Measurements from ENCODE around the gene NBPF6. TPM values are rescaled to one million over a fixed set of nuclear protein-coding genes. Genes with fewer than 3 reads are reported as not detected.
"Not testable (repeated sequence)": the region's sequence is repeated elsewhere in the genome, so short reads cannot be mapped to it uniquely, and the experiment has no call there.

NBPF6 gene
- total and polyA plus RNA-seq, 11 donors = not detected

DNA sequence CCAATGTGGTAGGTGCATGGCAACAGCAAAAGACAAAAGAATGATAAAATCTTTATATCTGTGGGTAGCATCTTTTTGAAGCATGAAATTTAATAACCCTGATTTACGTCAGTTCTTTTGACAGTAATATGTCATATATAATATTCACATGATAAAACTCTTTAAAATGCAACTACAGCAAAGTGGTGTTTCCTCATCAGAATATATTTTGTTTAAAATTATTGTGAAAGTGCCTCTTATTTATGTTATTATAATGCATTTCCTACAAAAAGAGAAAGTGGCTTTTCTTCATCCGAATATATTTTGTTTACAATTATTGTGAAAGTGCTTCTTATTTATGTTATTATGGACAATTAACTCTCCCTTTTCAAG lies 62.9 kb downstream of the NBPF6 start:
- Histone ChIP-seq H3K4me3 (no peak overlapping the region), H3K4me1 (no peaks in the 10 kb centered on the region), H3K27ac (no peak overlapping the region), H3K9me3 (no peaks in the 10 kb centered on the region), H3K27me3 (peaks cover 0 to 3% (median 0%) of the 10 kb centered on the region in 9 donors), H3K36me3 (no peaks in the 10 kb centered on the region)
- intact Hi-C loops (cut with DNase I) = loop anchor here in 8 of 10 donors (1.0 to 10.0 kb wide), 7 partner anchors 44 to 728 kb away; partner anchors contain the start of gene EEIG2 (in 2 of the 8)
- ATAC-seq = no peak
- no peak for DNase-seq
- TF ChIP-seq, protein P1, sequence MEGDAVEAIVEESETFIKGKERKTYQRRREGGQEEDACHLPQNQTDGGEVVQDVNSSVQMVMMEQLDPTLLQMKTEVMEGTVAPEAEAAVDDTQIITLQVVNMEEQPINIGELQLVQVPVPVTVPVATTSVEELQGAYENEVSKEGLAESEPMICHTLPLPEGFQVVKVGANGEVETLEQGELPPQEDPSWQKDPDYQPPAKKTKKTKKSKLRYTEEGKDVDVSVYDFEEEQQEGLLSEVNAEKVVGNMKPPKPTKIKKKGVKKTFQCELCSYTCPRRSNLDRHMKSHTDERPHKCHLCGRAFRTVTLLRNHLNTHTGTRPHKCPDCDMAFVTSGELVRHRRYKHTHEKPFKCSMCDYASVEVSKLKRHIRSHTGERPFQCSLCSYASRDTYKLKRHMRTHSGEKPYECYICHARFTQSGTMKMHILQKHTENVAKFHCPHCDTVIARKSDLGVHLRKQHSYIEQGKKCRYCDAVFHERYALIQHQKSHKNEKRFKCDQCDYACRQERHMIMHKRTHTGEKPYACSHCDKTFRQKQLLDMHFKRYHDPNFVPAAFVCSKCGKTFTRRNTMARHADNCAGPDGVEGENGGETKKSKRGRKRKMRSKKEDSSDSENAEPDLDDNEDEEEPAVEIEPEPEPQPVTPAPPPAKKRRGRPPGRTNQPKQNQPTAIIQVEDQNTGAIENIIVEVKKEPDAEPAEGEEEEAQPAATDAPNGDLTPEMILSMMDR (IDR thresholded peaks at IDR 0.05) = no peak
- no peak for TF ChIP-seq POLR2A (IDR thresholded peaks at IDR 0.05)
- 56 to 64% (median 61%) methylated on average over 2 of the region's 2 CpGs for WGBS, 4 donors

DNA sequence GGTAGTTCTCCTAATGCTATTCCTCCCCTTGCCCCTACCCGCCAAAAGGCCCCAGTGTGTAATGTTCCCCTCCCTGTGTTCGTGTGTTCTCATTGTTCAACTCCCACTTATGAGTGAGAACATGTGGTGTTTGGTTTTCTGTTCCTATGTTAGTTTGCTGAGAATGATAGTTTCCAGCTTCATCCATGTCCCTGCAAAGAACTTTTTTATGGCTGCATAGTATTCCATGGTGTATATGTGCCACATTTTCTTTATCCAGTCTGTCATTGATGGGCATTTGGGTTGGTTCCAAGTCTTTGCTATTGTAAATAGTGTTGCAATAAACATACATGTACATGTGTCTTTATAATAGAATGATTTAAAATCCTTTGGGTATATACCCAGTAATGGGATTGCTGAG lies 63.8 kb downstream of the NBPF6 start:
- 95 to 97% (median 97%) methylated on average over 2 of the region's 2 CpGs for WGBS, 4 donors
- intact Hi-C loops (cut with DNase I) = loop anchor here in 8 of 10 donors (1.0 to 10.0 kb wide), 9 partner anchors 43 to 729 kb away; partner anchors contain the start of gene EEIG2 (in 2 of the 8)
- not testable (repeated sequence) for H3K36me3 ChIP-seq, H3K4me3 ChIP-seq, H3K27ac ChIP-seq, H3K4me1 ChIP-seq, DNase-seq, H3K9me3 ChIP-seq, H3K27me3 ChIP-seq, ATAC-seq

DNA sequence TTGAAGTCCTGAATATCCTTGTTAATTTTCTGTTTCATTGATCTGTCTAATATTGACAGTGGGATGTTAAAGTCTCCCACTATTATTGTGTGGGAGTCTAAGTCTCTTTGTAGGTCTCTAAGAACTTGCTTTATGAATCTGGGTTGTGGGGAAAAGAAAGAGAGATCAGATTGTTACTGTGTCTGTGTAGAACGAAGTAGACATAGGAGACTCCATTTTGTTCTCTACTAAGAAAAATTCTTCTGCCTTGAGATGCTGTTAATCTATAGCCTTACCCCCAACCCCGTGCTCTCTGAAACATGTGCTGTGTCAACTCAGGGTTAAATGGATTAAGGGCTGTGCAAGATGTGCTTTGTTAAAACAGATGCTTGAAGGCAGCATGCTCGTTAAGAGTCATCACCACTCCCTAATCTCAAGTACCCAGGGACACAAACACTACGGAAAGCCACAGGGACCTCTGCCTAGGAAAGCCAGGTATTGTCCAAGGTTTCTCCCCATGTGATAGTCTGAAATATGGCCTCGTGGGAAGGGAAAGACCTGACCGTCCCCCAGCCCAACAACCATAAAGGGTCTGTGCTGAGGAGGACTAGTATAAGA lies 67.3 kb downstream of the NBPF6 start:
- DNase-seq, H3K36me3 ChIP-seq, H3K4me1 ChIP-seq, H3K4me3 ChIP-seq, ATAC-seq, H3K27me3 ChIP-seq, H3K27ac ChIP-seq, H3K9me3 ChIP-seq: not testable (repeated sequence)
- intact Hi-C loops (cut with DNase I) = loop anchor here in 2 of 10 donors (5.0 to 10.0 kb wide), 3 partner anchors 40 to 733 kb away; partner anchors contain the start of gene EEIG2 (in 1 of the 2)
- WGBS, 4 donors = 53 to 59% (median 56%) methylated on average over 6 of the region's 6 CpGs

Other genes with a start within 250 kb of the NBPF6 start
- gene SLC25A24, start 250.0 kb upstream of the NBPF6 start, total RNA-seq = 10 to 100 TPM; 10.3 to 24.0 (median 15.8) TPM
- 10 to 100 TPM in 1 of 2 donors, 1 to 10 TPM in 1; 6.1 to 10.4 TPM for gene SLC25A24, start 250.0 kb upstream of the NBPF6 start, polyA plus RNA-seq
- gene NBPF4, start 206.3 kb upstream of the NBPF6 start, total RNA-seq = not detected
- gene NBPF4, start 206.3 kb upstream of the NBPF6 start, polyA plus RNA-seq = not detected
- 10 to 100 TPM in 2 of 9 donors, 1 to 10 TPM in 7; 3.4 to 14.1 (median 6.0) TPM for gene EEIG2, start 109.8 kb downstream of the NBPF6 start, total RNA-seq
- gene EEIG2, start 109.8 kb downstream of the NBPF6 start, polyA plus RNA-seq = 1 to 10 TPM; 1.2 to 2.6 TPM
- gene HENMT1, start 210.8 kb downstream of the NBPF6 start, total RNA-seq = 1 to 10 TPM in 4 of 9 donors, under 1 TPM in 5; 0.44 to 4.5 (median 0.93) TPM
- gene HENMT1, start 210.8 kb downstream of the NBPF6 start, polyA plus RNA-seq = 1 to 10 TPM in 1 of 2 donors, under 1 TPM in 1; 0.61 to 1.5 TPM
- 10 to 100 TPM in 7 of 9 donors, 1 to 10 TPM in 2; 7.7 to 18.2 (median 13.5) TPM for gene PRPF38B, start 242.0 kb downstream of the NBPF6 start, total RNA-seq
- 10 to 100 TPM; 19.5 to 22.6 TPM for gene PRPF38B, start 242.0 kb downstream of the NBPF6 start, polyA plus RNA-seq